ENCODE results near the gene CRTC2. TPM values are rescaled to one million over a fixed set of nuclear protein-coding genes. Genes with fewer than 3 reads are reported as not detected.
"Not testable (repeated sequence)": the region's sequence is repeated elsewhere in the genome, so short reads cannot be mapped to it uniquely, and the experiment has no call there.

The CRTC2 gene, protein sequence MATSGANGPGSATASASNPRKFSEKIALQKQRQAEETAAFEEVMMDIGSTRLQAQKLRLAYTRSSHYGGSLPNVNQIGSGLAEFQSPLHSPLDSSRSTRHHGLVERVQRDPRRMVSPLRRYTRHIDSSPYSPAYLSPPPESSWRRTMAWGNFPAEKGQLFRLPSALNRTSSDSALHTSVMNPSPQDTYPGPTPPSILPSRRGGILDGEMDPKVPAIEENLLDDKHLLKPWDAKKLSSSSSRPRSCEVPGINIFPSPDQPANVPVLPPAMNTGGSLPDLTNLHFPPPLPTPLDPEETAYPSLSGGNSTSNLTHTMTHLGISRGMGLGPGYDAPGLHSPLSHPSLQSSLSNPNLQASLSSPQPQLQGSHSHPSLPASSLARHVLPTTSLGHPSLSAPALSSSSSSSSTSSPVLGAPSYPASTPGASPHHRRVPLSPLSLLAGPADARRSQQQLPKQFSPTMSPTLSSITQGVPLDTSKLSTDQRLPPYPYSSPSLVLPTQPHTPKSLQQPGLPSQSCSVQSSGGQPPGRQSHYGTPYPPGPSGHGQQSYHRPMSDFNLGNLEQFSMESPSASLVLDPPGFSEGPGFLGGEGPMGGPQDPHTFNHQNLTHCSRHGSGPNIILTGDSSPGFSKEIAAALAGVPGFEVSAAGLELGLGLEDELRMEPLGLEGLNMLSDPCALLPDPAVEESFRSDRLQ
- 8.5 and 12.3 TPM in 2 replicates for total RNA-seq
- 23.8 TPM for polyA plus RNA-seq (2012)

DNA sequence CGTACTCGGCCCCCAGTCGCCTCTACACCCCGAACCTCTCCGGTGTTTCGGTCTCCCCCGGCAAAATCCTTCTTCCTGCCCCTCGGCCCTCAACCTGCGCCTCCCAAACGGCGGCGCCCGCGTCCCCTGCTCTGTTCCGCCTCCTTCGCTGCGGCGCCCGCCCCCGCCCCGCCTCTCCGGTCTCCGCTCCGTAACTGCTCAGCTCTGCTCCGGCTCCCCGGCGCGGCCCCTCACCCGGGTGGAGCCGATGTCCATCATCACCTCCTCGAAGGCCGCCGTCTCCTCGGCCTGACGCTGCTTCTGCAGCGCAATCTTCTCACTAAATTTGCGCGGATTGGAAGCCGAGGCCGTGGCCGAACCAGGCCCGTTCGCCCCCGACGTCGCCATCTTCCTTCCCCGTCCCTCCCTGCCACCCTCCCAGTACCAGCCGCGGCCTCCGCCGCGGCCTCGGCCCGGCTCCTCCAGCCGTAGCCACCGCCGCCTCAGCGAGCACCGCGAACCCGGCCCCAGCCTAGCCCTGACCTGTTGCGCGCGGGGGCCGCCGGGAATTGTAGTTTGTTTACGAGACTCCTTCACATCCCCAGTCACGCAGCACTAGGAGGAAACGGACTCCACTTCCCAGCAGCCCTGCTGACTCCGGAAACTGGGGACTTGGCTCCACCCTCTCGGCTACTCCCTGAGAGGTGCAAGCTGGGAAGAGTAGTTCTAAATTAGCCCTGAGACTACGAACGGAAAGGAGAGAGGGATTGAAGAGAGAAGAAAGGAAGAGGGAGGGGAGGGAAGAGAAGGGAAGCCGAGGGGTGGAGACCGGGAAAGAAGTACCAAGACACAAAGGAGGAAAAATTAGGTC is at the start of gene CRTC2:
Gene CRTC2 (minus strand): TSS at position 502 of the 850 bp plus-strand sequence. CDS start 115 bp downstream, at position 387.
- peak; percentile 99 for DNase-seq (ENCODE audit: low read depth)

DNA sequence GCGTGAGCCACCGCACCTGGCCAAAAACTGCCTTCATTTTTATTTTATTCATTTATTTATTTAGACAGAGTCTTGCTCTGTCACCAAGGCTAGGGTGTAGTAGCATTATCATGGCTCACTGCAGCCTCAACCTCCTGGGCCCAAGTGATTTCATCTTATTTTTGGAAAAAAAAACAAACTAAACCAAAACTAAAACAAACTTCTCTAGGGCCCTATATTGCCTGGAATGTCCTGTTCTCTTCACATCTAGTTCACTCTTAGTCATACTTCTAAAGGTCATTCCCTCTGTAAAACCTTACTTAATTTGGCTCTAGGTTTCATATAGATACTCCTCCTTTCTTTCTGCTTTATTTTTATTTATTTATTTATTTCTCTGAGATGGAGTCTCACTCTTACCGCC is 47.7 kb upstream of the CRTC2 start:
- DNase-seq (ENCODE audit: low read depth): no peak

DNA sequence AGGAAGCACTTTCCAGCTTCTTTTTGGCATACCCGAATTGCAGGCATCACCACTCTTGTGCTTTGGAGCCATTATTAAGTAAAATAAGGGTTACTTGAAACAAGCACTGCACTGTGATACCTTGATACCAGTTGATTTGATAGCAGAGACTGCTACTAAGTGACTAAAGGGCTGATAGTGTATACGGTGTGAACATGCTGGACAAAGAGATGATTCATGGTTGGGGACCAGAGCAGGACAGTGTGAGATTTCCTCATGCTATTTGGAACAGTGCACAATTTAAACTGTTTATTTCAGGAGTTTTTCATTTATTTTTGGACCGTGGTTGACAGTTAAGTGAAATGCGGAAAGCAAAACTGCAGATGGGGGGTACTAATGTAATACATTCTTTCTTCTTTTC is 42.0 kb upstream of the CRTC2 start:
- DNase-seq (ENCODE audit: low read depth): no peak

DNA sequence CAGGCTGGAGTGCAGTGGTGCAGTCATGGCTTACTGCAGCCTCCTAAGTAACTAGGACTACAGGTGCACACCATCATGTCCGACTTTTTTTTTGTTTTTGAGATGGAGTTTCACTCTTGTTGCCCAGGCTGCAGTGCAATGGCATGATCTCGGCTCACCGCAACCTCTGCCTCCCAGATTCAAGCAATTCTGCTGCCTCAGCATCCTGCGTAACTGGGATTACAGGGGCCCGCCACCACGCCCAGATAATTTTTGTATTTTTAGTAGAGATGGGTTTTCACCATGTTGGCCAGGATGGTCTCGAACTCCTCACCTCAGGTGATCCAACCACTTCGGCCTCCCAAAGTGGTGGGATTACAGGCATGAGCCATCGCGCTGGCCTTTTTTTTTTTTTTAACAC is 38.5 kb upstream of the CRTC2 start:
- not testable (repeated sequence) for DNase-seq (ENCODE audit: low read depth)

DNA sequence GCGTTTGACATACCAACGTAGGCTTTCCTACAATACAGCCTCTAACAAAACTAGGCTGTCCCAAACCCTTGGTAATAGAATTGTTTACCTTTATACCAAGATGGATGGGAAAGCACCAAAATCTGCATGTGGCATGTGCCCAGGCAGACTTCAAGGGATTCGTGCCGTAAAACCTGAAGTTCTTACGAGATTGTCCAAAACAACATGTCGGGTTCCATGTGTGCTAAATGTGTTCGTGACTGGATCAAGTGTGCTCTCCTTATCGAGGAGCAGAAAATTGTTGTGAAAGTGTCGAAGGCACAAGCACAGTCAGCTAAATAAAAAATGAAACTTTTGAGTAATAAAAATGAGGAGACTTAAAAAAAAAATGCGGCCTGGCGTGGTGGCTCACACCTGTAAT is 37.2 kb upstream of the CRTC2 start:
- no peak for DNase-seq (ENCODE audit: low read depth)

DNA sequence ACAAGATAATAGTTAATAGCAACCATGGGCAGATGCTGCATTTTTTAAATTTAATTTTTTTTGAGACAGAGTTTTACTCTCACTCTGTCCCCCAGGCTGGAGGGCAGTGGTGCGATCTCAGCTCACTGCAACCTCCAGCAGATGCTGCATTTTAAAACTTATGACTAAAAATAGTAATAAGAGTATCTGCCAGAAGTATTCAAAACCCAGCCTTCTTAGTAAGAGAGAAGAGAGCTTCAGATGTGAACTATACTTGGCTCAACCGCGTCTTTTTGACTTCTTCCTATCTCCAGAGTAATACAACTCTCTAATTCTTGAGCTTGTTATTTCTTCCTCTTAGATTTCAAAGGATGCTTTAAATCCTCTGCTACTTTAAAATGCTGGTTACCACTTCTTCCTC is 36.8 kb upstream of the CRTC2 start:
- DNase-seq (ENCODE audit: low read depth): no peak

DNA sequence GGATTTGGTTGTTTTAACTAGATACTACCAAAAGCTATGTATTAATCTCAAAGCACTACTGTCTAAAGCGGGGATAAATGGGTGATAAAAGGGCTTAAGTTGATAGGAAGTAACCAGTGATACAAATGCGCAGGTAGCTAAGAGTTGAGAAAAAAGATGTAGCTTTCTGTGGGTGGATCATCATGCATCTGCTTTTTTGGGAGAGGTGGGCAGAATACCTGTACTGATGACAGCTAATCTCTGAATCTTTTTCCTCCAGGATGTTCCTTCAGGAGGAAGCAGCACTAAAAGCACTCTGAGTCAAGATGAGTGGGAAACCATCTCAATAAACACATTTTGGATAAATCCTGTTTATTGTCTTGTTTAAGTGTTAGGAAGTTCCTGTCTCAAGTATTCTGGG is 33.4 kb upstream of the CRTC2 start:
- DNase-seq (ENCODE audit: low read depth): no peak

DNA sequence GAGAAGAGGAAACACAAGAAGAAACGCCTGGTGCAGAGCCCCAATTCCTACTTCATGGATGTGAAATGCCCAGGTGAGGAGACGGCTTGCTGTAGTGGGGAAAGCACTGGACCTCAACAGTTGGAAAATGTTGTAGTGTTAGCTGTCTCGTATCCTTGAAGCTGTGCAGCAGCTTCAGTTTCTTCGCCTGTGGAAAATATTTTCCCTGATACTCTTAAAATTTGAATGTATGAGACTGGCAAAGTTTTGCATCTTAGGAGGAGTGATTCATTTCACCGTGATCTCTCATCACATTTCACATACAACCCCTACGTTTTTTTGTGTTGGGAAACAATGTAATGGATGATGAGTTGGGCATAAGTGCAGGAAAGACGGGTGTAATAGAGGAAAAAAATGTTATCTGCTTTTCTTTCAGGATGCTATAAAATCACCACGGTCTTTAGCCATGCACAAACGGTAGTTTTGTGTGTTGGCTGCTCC is 32.8 kb upstream of the CRTC2 start:
- DNase-seq (ENCODE audit: low read depth): no peak

DNA sequence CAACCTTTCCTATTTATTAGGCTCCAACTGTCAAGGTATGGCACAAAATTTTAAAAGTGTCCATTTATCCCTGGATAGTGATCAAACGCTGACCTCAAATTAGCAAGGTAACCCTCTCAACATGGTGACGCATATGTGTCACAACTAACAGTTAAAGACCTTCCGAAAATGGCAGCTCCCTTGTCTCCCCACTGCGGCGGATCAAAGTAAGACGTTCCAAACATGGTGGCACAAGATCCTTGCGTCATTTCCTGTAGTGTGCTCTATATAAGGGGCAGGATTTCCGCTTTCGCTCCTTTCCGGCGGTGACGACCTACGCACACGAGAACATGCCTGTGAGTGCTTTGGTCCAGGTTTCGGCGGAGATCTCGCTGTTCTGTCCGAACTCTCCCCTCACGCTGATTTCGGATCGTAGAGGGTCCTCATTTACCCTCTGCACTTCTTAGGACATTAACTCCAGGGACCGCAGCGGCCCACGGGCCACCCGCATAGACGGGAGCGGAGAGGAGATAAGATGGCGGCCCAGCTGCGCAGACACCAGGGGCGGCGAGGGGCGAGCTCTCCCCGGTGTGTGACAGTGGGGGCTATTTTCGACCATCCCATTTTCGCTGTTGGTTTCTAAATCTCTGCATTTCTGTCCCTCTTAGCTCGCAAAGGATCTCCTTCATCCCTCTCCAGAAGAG is 32.2 kb upstream of the CRTC2 start, which contains the start of gene RPS27:
Gene RPS27 (plus strand): TSS at position 295 of the 683 bp plus-strand sequence. CDS start 35 bp downstream, at position 330.
- peak; percentile 99 for DNase-seq (ENCODE audit: low read depth)

DNA sequence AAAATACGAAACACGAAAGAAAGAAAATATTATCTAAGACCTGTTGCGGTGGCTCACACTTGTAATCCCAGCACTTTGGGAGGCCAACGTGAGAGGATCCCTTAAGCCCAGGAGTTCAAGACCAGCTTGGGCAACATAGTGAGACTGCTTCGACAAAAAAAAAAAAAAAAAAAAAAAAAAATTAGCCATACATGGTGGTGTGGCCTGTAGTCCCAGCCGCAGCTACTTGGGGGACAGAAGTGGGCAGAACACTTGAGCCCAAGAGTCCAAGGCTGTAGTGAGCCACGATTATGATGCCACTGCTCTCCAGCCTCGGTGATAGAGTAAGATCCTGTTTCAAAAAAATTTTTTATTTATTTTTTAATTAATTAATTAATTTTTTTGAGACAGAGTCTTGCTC is 29.2 kb upstream of the CRTC2 start:
- no peak for DNase-seq (ENCODE audit: low read depth)

DNA sequence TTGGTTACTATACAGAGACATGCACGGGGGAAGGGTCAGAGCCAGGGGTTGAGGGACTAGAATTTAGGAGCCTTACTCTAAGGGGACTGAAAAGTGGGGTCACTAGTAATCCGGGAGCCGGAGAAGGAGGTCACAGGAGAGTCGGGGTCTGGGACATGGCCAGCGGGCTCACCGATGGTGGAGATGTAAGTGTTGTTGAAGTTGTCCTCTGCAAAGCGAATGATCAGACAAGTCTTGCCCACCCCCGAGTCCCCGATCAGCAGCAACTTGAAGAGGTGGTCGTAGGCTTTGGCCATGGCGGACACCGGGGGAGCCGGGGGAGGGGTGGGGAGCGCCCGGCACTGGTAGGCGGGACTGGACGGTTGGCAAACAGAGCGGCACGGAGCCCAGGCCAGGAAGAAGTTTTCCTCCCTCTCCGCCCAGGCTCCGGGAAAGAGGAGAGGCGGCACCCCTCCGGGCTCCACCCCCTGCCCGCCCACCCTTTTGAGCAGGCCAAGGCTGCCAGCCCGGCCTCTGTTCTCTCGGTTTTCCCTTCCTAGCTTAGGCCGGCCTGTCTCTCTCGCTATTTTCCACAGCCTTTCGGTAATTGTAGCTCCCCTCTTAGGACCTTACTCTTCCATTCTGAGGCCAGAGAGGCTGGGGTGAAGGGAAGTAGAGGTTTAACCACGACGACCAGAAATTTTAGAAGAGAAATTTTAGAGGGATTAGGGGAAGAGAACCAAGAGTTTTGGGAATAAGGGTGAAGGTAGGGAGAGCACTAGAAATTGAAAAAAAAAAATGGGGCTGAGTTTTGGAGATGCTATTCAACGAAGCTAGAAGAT is 27.7 kb upstream of the CRTC2 start, which contains the start of gene RAB13:
Gene RAB13 (minus strand): TSS at position 399 of the 821 bp plus-strand sequence. CDS start 103 bp downstream, at position 296.
- peak; percentile 88 for DNase-seq (ENCODE audit: low read depth)

DNA sequence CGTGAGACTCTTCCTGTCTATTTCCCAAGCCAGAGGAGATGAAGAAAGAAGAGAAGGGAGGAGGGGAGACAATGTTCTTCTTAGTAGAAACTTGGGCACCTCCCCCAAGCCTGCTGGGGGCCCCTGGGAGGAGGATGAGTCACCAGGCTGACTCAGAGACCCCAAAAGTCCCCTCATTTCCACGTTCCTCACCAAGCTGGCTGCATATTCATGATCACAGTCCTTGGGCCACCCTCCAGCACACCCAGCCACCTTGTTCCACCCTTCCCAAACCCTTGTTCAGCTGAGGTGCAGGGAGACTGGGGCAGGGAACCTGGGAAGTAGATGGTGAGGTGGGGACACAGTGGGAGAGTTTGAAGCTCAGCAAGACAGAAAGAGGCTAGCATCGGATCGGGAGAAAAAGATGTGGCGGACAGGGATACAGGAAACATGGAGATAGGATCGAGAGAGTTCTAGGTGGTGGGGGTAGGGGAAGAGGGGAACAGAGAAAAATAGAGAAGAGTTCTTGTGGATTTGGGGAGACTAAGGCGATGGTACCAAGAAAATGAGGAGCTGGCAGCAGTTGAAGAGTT is 27.0 kb upstream of the CRTC2 start:
- peak; percentile 36 for DNase-seq (ENCODE audit: low read depth)

DNA sequence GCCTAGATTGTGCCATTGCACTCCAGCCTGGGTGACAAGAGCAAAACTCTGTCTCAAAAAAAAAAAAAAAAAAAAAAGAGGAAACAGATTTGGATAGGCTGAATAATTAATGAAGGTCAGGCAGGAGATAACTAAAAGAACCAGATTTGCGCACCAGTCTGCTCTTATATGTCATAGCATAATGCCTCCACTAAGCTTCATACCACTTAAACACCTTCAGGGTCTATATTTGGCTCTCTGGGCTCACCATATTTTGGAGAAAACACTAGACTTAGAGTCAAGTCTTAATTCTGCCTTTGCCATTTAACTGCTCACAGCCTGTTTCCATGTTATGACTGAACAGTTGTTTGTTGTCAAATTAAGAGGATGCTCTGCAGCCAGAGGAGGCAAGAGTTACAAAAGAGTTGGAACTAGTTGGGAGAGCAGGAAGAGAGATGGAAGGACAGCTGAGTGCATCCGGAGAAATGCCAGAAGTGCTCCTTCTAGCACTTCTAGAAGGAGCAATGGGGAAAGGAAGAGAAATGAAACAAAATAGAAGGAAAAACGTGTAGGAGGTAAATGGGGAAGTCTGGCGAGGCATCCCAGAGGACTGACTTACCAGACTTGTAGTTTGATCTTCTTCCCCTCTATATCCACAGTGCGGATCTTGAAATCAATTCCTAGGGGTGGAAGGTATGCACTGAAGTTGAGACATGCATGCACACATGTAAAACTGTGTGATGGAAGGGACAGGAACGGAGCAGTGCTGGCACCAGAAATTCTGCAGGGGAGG is 25.9 kb upstream of the CRTC2 start:
- no peak for DNase-seq (ENCODE audit: low read depth)

DNA sequence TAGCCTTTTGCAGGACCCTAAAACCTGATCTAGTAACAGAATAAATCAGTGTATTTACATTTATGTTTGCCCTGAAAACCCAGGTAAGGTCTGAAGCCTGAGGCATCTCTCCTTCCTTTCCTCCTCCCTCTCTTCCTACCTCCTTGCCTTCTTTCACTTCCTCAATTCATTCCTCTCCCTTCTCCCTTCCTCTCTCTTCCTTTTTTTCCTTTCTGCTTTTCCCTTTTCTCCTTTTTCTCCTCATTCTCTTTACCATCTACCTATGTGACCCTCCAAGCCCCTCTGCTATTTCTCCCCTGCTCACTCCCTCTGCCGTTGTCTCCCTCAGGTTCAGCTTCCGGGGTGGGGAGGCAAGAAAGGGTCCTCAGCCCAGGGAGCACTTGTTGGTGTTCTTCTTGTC is 23.3 kb upstream of the CRTC2 start:
- not testable (repeated sequence) for DNase-seq (ENCODE audit: low read depth)

DNA sequence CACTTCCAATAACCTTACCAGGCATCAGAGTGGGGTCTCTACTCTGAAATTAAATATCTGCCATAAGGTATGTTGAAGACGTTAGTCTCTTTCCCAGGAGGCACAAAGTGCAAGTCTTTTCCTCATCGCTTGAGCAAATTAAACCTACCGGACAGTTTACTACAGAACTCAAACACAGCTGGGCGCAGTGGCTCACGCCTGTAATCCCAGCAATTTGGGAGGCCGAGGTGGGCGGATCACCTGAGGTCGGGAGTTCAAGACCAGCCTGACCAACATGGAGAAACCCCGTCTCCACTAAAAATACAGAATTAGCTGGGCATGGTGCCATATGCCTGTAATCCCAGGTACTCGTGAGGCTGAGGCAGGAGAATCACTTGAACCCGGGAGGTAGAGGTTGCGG is 20.7 kb upstream of the CRTC2 start:
- DNase-seq (ENCODE audit: low read depth): not testable (repeated sequence)

DNA sequence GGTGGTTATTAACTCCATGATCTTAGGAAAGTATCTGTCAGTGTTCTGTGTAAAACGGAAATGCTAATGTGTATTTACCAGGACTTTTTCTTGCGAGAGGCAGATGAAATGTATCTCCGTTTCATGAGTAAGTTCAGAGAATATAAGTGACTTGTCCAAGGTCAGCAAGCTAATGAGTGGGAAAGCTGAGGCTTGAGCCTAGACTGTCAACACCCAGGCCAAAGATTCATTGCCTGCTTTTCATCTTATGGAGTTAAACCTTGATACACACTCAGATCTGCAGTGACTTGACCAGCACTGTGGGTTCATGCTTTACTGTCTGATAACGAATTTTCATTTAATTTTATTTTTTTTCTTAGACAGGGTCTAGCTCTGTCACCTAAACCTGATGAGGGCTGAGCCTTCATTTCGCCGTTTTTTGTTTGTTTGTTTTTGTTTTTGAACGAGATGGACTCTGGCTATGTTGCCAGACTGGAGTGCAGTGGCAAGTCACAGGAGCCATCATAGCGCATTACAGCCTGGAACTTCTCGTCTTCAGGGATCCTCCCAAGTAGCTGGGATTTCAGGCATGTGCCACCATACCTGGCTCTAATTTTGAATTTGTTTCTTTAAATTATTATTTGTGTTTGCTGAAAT is 20.0 kb upstream of the CRTC2 start:
- no peak for DNase-seq (ENCODE audit: low read depth)

DNA sequence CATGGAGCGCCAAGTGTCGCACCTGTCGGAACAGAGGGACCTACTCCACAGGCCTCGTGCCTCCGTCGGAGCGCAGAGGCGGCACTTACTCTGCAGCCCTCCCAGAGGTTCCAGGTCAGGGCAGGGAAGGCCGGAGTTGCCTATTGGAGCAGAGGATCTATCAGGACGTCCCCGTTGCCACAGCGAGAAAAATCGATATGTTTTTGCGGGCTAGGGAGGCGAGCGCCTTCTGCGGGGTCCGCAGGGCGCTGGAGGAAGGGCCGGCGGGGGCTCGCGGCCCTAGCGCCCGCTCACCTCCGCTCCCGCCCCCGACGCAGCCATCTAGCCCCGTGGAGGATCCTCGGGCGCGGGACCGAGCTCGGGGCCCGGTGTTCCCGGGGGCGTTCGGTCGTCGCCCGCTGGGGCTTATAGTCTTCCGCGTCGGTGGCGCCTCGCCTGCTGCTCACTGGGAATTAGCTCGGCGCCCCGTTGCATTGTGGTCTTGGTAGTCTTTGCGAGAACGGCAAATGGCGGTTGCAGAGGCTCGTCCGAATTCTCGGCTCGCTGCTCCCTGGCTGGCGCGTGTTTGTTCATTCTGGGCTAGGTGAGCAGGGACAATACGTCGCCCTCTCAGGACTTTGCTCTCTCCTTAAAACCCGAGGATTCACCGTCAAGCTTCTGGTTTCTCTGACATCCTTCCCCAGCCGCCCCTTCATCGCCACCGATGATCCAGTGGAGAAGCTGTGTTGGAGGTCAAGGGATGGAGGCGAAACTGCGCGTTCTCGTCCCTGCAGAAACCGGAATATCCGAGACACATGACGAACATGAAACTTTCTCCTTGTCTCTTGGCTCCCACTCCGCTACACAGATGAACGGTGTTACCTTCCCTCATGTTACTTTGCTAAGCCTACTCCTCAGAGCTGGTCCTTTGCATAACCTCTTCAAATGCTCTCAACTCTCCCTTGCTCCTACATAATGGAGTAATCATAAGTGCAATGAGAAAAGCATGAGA is 19.1 kb upstream of the CRTC2 start, which contains the start of gene JTB:
Gene JTB (minus strand): TSS at position 425 of the 991 bp plus-strand sequence. CDS start 422 bp downstream, at position 3.
- peak; percentile 89 for DNase-seq (ENCODE audit: low read depth)

Data from myocyte (in vitro differentiated cells).